Stimulated activated effector memory CD8-positive, alpha-beta T cell treated with anti-CD3 and anti-CD28 coated beads, Interleukin-12 subunit alpha, Interleukin-12 subunit beta, amount 100 ng/mL, for 72 hours (primary cell): ENCODE results near the gene CBX8.

Experiments
- ATAC-seq: fragments of 150-1000 bp; cut with Tn5 transposase; 2 replicates; pipeline ENCODE4 v1.10.0; 2021
- DNase-seq, 2 donors: peaks; one replicate each; pipeline ENCODE4 v3.0.0; 2021 to 2022; ENCODE audit warnings: low spot score in 2 of 2
- H3K27ac Mint-ChIP-seq: one replicate; pipeline ENCODE4 v1.8.0; 2022; ENCODE audit warnings: mild to moderate bottlenecking, mixed read lengths
- H3K36me3 Mint-ChIP-seq: one replicate; pipeline ENCODE4 v1.8.0; 2022; ENCODE audit warnings: mild to moderate bottlenecking, mixed read lengths
- H3K4me1 Mint-ChIP-seq: one replicate; pipeline ENCODE4 v1.8.0; 2022; ENCODE audit warnings: mixed read lengths
- H3K4me3 Mint-ChIP-seq: one replicate; pipeline ENCODE4 v1.8.0; 2022; ENCODE audit warnings: mild to moderate bottlenecking, mixed read lengths
- H3K9me3 Mint-ChIP-seq: one replicate; pipeline ENCODE4 v1.8.0; 2022; ENCODE audit warnings: mixed read lengths

The CBX8 gene

GRCh38 chr17:79804856-79805696 is 8.2 kb upstream of the CBX8 start:
- Mint-ChIP-seq H3K4me1 (peaks cover 50% of the 10 kb centered on the region), H3K4me3 (peak overlapping the region; percentile 67), H3K27ac (peak overlapping the region; percentile 72), H3K36me3 (peaks cover 20% of the 10 kb centered on the region), H3K9me3 (no peaks in the 10 kb centered on the region)
- DNase-seq (no peak), ATAC-seq (peak; percentile 1)

DNA sequence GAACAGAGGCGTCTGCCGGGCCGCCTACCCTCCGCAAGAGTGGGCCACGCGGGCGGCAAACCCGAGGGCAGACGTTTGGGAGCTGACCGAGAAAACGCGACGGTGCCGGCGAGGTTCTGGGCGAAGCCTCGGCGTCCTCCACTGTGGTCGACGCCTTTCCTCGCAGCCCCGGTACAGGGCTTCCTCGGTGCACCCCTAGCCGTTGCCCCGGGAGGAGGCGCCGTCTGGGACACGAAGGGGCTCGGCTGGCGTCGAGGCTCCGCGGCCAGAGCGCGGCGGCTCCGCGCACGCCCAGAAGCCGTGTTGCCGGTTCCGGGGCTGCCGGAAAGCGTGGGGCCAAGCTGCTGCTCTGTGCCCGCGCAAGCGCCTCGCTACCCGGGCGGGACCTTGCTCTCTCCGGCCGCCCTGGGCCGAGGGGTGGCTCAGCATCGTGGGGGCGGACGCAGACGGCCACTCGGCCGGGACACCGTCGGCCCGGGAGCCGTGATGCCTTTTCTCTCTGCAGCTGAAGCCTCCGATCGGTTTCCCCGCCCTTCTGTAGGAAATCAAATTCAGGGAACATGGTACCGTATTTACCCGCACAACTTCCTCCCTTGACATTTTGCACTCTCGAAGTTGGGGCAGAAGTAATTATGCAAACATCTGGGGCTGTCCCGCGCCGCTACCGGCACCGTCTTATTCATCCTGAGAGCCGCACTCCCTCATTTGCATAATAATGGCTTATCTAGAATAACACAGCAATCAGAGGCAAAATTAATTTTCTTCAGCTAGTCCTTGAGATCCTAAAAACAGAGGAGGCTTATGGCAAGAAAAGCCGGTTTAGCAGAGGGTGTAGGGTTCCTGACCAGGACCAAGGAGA is 7.3 kb upstream of the CBX8 start:
- peaks cover 51% of the 10 kb centered on the region for H3K4me1 Mint-ChIP-seq
- H3K9me3 Mint-ChIP-seq = no peaks in the 10 kb centered on the region
- H3K27ac Mint-ChIP-seq = peak overlapping the region; percentile 72
- H3K36me3 Mint-ChIP-seq = peaks cover 20% of the 10 kb centered on the region
- peak; percentile 93 for ATAC-seq
- H3K4me3 Mint-ChIP-seq = peak overlapping the region; percentile 67
- peak; percentile 58 to 84 for DNase-seq

DNA sequence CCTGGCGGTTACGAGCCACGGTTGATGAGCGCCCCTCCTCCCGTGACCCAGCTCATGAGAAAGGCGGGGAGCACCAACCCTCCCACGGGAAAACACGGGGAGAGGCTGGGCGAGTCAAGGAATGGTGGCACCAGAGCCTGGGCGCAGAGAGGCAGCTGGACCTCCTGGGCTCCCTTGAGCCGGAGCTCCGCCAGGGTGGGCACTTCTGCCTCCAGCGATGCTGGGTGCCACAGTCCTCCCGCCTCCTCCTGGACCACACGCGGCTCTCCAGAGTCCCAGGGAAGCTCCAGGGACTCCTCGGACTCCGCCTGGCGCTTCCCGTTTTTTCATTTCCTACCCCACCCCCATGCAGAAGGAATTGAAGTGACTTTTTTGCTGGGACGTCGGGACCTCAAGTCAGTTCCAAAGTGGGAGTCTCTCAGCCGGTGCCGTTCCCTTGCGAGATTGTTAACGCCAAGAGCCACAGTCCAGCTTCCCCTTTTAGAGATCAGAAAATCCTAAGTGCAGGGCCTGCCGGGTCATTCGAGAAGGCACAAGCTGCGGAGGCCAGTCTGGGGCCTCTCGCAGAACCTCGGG is 6.6 kb upstream of the CBX8 start:
- H3K9me3 Mint-ChIP-seq = no peaks in the 10 kb centered on the region
- peaks cover 51% of the 10 kb centered on the region for H3K4me1 Mint-ChIP-seq
- no peak for DNase-seq
- no peak for ATAC-seq
- H3K4me3 Mint-ChIP-seq = peak overlapping the region; percentile 67
- no peak overlapping the region for H3K27ac Mint-ChIP-seq
- peaks cover 20% of the 10 kb centered on the region for H3K36me3 Mint-ChIP-seq

DNA sequence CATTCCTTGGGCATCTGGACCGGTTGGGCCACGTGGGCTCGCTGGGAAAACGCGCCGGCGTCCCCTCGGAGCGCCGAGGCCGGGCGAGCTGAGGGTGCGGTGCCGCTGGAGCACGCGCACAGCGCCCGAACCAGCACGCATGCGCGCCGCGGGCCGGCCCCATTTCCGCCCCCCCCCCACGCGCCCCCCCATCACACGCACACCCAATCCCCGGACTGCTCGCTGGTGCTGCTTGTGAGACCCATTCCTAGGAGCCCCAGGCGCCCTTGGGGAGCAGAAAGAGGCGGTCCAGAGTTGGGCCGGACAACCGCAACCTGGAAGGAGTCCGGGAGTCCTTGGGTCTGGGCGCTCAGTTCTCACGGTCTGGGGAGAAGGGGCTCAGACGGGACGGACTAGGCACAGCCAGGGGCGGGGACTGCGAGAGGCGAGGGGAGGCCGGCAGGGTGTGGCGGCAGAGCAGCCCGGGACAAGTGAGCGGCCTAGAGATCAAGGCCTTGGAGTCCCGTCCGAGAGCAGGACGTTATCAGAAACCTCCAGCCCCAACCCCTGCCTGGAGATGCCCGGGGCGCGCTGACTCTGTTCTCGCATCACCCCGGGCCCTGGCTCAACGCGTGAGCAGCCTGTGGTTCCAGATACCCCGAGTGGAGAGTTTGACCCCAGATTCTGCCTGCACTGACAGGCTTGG is 6.0 kb upstream of the CBX8 start:
- Mint-ChIP-seq H3K4me3 (no peak overlapping the region), H3K27ac (no peak overlapping the region), H3K4me1 (peaks cover 55% of the 10 kb centered on the region), H3K9me3 (no peaks in the 10 kb centered on the region), H3K36me3 (peaks cover 20% of the 10 kb centered on the region)
- ATAC-seq = no peak
- no peak for DNase-seq

- Mint-ChIP-seq H3K27ac (no peak overlapping the region), H3K4me3 (no peak overlapping the region), H3K4me1 (peaks cover 54% of the 10 kb centered on the region), H3K36me3 (peaks cover 20% of the 10 kb centered on the region), H3K9me3 (no peaks in the 10 kb centered on the region)
- DNase-seq = no peak
- no peak for ATAC-seq
These were observed 5.3 kb upstream of the CBX8 start for GRCh38 chr17:79802039-79802735.

DNA sequence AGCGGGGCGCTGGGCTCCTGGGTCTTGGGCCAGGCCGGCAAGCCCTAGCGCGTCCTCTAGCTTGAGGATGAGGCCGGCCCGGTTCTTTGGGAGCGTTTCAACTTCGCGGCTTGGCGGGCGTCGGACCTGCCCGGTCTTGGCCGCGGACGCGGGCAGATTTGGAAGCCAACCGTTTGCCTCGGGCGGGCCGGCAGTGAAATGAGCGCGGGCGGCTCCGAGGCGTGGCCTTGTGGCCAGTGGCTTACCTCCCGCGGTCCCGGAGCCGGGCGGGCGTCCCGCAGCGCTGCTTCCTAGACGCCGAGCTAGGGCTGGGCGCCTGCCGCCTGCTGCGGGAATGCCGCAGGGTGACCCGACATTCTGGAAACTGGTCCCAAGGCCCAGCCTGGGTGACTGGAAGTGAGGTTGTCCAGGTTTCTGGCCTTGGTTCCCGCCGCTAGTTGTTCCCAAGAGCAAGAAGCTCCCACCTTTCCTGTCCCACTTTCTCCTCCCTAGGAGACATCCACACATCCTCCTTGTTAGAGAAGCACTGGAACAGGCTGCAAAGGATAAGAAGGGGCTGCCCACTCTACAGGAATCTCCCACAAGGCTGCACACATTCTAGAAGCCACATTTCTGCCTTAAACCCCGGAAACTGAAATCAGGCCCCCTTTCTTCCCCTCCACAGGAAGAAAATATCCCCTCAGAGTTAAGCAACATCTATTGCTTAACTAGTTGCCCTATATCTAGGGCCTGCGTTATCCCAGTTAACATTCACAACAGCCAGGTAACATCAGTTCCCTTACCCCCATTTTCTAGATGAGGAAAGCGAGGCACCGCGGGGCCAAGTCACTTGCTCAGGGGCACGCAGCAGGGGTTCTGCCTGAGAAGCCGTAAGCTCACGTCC is 4.5 kb upstream of the CBX8 start:
- DNase-seq = no peak
- no peak for ATAC-seq
- H3K4me3 Mint-ChIP-seq = peak overlapping the region; percentile 67
- H3K4me1 Mint-ChIP-seq = peaks cover 46% of the 10 kb centered on the region
- H3K9me3 Mint-ChIP-seq = no peaks in the 10 kb centered on the region
- H3K27ac Mint-ChIP-seq = no peak overlapping the region
- peaks cover 20% of the 10 kb centered on the region for H3K36me3 Mint-ChIP-seq

DNA sequence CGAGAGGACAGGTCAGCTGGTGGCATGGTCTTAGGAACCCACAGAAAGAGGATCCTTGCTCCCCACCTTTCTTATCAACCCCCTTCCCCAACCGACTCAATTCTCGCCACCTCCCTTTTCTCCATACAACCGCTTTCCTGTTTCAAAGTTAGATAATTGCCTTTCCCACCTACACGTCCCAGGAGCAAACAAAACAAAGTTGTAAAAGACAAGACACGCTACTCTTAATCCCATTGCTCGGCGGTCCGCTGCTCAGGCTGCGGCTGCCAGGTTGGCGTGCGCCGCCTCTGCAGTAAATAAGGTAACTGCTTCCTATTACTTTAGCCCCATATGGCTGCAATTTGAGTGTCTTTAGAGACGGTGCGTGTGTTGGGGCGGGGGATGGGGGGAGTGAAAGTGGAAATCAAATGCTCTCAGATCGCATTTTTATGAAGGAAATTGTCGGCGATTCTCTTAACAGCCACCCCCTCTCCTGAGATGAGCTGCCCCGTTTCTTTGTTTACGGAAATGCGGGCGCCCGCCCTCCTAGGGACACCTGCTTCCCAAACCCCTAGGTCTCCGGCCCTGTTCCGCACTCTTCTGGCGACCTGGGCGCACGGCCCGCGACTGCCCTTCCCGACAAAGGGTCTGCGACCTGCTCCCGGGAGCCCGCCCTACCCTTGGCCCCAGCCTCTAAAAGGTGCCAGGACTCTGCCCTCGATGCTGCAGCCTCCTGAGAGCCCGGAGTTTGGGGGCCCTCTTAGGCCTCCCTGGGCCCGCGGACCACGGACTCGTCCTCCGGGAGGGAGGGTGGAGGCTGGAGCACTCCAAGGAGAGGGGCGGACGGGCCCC is 3.7 kb upstream of the CBX8 start:
- H3K36me3 Mint-ChIP-seq = peaks cover 18% of the 10 kb centered on the region

GRCh38 chr17:79799538-79800324 is 2.9 kb upstream of the CBX8 start:
- DNase-seq = no peak
- Mint-ChIP-seq H3K4me1 (peaks cover 41% of the 10 kb centered on the region), H3K27ac (peak overlapping the region; percentile 48), H3K4me3 (peak overlapping the region; percentile 67), H3K36me3 (peaks cover 12% of the 10 kb centered on the region), H3K9me3 (no peaks in the 10 kb centered on the region)
- no peak for ATAC-seq

More for the DNA sequence above, 3.7 kb upstream of the CBX8 start:
- peak overlapping the region; percentile 67 for H3K4me3 Mint-ChIP-seq
- peaks cover 49% of the 10 kb centered on the region for H3K4me1 Mint-ChIP-seq
- DNase-seq = no peak
- no peak for ATAC-seq
- peak overlapping the region; percentile 48 for H3K27ac Mint-ChIP-seq
- no peaks in the 10 kb centered on the region for H3K9me3 Mint-ChIP-seq

- no peaks in the 10 kb centered on the region for H3K9me3 Mint-ChIP-seq
- peaks cover 7% of the 10 kb centered on the region for H3K36me3 Mint-ChIP-seq
- ATAC-seq (no peak), DNase-seq (no peak)
- peaks cover 35% of the 10 kb centered on the region for H3K4me1 Mint-ChIP-seq
- H3K4me3 Mint-ChIP-seq = peak overlapping the region; percentile 67
- no peak overlapping the region for H3K27ac Mint-ChIP-seq
These were observed 2.3 kb upstream of the CBX8 start for GRCh38 chr17:79799174-79799537.

DNA sequence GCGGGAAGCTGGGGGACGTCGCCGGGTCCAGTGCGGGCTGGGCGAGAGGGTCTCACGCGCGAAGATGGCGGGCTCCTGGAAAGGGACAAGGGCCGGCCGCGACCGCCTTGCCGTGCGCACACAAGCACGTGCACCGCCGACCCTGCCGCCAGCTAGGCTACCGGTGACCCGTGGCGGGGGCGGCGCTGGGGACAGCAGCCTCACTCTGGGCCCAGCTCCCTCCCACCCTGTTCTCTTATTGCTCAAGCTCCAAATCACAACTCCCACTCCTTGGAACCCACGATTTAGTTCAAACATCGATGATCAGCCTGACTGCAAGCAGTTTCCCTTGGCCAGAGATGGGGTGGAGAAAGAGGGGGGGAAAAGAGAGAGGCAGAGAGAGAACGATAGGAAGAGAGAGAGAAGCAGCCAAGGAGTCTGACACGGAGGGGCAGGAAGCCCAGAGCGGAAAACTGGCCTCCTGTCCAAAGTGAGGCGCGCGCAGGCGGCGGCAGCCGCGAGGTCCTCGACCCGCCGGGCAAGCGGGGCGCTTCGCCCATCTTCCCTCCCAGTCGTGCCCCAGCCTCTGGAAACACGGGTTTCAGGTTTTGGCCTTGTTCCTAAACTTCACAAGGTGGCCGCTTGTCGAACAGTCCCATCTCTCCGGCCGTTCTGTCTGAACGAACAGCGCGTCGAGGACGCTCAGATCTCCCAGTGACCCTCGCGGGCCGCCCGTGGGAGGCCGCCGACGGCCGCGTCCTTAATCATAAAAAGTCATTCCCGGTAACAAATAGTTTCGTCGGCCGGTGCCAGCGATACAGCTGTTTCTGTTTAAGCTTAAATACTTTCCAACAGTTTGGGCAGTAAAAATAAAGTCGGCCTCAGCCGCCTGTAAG is 1.7 kb upstream of the CBX8 start:
- ATAC-seq (no peak), DNase-seq (no peak)
- no peak overlapping the region for H3K27ac Mint-ChIP-seq
- peaks cover 6% of the 10 kb centered on the region for H3K36me3 Mint-ChIP-seq
- H3K9me3 Mint-ChIP-seq = no peaks in the 10 kb centered on the region
- peaks cover 35% of the 10 kb centered on the region for H3K4me1 Mint-ChIP-seq
- H3K4me3 Mint-ChIP-seq = peak overlapping the region; percentile 67

GRCh38 chr17:79797492-79798298 is 818 bp upstream of the CBX8 start:
- ATAC-seq = peak; percentile 47
- peak overlapping the region; percentile 72 for H3K27ac Mint-ChIP-seq
- peak overlapping the region; percentile 67 for H3K4me3 Mint-ChIP-seq
- H3K36me3 Mint-ChIP-seq = peaks cover 6% of the 10 kb centered on the region
- H3K9me3 Mint-ChIP-seq = no peaks in the 10 kb centered on the region
- no peak for DNase-seq
- peaks cover 35% of the 10 kb centered on the region for H3K4me1 Mint-ChIP-seq
